GM21526 (cell line): Measurements from ENCODE around the gene INSR.
"Not testable (repeated sequence)": the region's sequence is repeated elsewhere in the genome, so short reads cannot be mapped to it uniquely, and the experiment has no call there.

Experiments used
- ATAC-seq: cut with Tn5 transposase; IDR thresholded peaks from one replicate; pipeline ENCODE4 v1.9.1; 2021; ENCODE audit warnings: moderate library complexity; ENCODE audit not compliant: unreplicated experiment, low FRiP score

INSR gene

DNA sequence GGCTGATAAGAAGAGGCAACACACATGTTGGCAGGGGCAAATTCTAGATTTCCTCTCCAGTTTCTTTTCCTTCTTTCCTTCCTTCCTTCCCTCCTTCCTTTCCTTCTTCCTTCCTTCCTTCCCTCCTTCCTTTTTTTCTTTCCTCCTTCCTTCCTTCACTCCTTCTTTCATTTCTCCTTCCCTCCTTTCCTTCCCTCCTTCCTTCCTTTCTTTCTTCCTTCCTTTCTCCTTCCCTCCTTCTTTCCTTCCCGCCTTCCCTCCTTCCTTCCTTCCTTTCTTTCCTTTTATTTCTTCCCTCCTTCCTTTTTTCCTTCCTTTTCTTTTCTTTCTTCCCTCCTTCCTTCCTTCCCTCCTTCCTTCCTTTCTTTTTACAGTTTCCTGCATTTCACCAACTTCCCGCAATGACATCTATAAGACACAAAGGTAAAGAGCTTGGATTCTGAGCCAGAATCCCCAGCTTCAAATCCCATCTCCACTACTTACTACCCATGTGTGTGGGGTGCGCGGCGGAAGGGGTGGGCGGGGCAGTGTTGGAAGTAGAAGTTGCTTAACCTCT is 35.3 kb downstream of the INSR start:
- no peak for ATAC-seq

DNA sequence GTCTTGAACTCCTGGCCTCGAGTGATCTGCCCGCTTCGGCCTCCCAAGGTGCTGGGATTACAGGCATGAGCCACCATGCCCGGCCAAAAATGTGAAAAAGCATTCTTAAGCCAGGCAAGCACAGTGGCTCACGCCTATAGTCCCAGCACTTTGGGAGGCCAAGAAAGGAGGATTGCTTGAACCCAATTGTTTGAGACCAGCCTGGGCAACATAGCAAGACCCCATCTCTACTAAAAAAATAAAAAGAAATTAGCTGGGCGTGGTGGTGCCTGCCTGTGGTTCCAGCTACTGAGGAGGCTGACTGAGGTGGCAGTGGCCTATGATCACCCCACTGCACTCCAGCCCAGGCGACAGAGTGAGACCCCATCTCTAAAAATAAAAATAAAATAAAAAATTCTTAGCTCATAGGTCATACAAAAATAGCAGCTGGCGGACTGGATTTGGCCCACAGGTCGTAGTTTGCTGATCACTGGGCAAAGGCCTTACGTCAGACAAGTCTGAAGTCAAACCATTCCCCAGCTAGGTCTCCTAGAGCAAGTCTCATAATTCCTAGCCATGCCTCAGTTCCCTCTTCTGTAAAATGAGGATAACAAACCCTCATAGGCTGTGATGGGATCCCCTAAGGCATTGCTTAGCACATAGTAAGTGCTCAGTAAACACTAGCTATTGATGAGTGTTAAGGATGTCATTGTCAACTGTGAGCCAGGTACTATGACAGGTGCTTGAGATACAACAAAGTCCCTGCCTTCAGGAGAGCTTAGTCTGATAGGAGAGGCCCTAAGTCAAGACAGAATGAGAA is 36.0 kb downstream of the INSR start:
- ATAC-seq, result no peak

DNA sequence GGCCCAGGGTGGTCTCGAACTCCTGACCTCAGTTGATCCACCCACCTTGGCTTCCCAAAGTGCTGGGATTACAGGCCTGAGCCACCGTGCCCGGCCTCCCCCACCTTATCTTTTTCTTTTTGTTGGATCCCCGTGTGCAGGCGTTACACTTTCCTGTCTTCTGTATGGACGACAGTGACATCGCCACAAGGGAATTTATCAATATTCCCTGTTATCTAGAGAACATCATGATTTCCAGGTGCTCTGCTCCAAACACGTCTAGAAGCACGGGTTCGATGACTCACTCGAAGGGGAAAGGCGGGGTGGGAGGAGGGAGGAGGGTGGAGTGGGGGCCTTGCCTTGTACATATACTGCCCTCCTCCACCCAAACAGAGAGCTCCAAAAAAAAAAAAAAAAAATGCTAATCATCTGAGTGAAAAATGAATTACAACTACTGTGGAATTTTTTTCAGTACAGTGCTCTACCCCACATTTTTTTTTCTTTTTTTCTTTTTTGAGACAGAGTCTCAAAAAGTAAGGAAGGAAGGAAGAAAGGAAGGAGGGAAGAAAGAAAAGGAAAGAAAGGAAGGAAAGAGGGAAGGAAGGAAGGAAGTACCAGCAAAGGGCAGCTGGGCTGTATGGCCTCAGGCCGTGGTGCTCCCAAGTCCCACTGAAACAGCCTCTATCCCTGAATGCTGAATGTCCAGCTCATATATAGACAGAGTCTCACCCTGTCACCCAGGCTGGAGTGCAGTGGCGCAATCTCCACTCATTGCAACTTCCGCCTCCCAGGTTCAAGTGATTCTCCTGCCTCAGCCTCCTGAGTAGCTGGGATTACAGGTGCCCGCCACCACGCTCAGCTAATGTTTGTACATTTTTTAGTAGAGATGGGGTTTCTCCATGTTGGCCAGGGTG is 36.8 kb downstream of the INSR start:
- ATAC-seq, result no peak

DNA sequence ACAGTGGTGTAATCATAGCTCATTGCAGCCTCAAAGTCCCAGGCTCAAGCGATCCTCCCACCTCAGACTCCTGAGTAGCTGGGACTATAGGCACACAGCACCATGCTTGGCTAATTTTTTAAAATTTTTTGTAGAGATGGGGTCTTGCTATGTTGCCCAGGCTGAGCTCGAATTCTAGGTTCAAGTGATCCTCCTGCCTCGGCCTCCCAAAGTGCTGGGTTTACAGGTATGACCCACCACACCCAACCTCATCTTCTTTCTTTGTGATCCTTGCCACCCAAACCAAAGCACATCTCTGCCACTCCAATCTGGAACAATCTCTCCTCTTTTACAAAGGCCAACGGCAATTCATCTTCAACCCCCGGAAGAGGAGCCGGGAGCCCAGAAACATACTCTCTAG is 38.6 kb downstream of the INSR start:
- no peak for ATAC-seq

DNA sequence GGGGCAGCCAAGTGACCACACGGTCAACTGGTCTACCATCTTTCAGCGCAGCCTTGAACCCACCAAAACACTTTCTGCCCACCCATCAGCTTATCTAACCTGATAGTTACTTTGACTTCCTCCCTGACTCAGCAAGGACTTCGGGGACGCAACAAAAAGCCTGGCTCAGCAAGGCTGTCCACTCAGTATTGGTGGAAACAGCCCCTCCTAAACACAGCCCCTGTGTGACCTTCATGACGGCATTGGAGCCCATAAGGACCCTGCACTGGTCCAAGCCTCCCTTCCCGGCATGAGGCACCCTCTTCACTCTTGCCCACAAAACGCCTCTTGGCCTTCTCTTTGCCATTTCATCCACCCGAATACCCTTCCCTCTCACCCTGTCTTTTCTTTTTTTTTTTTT is 39.1 kb downstream of the INSR start:
- no peak for ATAC-seq

DNA sequence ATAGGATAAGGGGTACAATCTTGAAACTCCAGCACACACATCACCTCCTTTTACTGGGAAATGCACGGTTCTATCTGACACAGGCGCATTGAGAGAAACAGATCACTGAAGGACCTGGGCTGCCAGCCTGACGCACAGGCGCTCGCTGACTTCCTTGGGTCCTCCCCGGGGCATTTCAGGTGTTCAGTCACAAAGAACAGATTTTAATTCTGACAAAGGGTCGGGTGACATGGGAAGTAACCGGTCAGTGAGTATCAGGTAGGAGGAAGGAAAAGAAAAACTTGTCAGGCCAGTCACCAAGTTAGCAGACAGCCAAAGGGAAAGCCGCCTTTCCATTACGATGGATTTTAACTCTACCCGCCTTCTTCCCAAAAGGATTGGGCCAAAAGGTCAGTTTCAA is 39.6 kb downstream of the INSR start:
- no peak for ATAC-seq

DNA sequence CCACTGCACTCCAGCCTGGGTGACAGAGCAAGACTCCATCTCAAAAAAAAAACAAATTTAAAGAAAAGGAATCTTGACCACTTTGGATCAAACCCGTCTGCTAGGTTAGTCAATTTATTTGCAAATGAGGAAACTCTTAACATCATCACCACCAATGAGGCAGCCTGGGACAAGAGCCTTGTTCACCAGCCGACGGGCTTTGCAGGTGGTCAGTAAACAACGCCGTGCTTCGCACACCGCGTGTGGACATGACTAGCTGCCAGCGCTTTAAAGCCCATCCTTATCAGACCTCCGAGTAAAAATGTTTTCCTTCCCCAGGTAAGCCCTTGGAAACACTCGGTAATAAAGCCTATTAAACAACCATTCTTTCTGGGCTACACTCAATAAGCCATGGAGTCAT is 41.9 kb downstream of the INSR start:
- no peak for ATAC-seq

DNA sequence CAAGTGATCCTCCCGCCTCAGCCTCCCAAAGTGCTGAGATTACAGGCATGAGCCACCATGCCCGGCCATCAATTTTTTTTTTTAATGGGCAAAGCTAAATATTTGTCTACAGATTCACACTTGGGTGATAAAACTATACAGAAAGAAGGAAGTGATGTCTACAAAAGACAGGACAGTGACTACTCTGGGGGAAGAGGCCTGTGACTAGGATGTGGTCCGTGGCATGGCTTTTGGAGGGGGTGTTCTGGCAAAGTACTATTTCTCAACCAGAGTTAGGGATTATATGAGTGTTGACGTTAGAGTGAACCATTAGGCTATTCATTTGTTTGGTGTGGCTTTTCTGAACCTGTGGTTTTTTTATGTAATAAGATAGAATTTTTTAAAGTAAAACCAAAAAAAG is 42.7 kb downstream of the INSR start:
- no peak for ATAC-seq

DNA sequence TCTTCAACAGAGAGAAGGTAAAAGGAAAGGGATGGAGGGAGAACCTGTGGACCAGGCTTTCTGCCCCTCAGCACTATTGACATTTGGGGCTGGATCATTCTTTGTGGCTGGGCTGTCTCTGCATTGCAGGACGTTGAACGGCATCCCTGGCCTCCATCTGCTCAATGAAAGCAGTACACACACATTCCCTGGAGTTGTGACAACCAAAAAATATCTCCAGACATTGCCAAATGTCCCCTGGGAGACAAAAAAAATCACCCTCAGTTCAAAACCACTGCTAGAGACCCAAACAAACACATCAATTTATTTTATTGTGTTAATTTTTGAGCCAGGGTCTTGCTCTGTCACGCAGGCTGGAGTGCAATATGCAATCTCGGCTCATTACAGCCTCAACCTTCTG is 43.3 kb downstream of the INSR start:
- ATAC-seq, result no peak

DNA sequence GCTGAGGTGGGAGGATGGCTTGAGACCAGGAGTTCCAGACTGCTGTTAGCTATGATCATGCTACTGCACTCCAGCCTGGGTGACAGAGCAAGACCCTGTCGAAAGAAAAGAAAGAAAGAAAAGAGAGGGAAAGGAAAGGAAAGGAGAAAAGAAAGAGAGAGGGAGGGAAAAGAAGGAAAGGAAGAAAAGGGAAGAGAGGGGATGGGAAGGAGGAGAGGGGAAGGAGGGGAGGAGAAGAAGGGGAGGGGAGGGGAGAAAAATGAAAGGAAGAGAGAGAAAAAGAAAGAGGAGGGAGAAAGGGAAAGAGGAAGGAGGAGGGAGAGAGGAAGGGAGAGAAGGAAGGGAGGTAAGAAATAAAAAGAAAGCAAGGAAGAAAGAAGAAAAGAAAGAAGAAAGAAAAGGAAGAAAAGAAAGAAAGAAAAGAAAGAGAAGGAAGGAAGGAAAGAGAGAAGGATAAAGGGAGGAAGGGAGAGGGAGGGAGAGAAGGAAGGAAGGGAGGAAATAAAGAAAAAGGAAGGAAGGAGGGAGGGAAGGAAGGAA is 44.1 kb downstream of the INSR start:
- no peak for ATAC-seq

DNA sequence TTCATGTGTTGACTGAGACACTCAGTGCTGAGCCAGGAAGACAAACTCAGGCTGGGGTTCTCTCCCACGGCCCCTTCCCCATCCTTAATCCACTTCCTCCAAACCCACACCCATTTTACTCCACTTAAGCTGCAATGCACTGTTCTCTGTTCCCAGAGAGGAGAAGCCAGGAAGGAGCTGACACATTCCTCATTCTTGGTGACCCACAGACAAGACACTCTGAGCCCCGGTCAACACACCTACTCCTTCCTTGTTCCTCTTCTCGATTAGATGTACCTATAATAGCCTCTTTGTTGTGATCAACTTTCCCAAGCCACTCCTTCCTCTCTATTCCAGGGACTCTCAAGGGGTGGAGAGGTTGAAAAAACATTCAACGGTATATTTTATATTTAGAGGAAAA is 47.1 kb downstream of the INSR start:
- no peak for ATAC-seq

DNA sequence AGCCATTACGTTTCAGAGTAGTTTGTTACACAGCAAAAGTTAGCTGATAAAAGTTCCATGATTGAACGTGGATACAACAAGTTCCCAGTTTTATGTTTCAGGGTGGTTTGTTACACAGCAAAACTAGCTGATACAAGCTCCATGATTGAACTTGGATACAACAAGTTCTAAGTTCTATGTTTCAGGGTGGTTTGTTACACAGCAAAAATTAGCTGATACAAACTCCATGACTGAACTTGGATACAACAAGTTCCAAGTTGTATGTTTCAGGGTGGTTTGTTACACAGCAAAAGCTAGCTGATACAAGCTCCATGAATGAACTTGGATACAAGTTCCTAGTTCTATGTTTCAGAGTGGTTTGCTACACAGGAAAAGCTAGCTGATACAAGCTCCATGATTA is 47.6 kb downstream of the INSR start:
- ATAC-seq, result no peak

DNA sequence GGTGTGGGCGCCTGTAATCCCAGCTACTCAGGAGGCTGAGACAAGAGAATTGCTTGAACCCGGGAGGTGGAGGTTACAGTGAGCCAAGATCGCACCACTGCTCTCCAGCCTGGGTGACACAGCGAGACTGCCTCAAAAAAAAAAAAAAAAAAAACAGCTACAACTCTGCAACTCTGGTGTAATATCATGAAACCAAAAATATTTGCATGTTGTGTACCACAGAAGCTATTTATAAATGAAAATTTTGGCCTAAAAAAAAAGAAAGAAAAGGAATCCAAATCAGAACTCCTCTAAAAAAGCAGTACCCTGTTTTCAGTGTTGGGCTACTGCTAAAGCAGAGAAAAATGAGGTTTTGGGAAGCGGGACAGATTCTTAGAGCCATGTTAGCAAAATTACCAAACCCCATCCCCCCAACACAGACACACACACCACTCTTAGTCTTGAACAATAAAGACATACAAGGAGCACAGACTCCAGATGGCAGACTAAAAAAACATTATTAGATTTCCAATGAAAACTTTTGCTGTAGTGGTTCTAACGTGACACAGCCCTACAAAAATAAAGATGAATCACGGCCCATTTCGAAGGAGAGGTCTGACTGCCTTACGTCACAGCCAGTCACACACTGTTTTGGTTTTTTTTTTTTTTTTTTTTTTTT is 51.5 kb downstream of the INSR start:
- ATAC-seq, result no peak

DNA sequence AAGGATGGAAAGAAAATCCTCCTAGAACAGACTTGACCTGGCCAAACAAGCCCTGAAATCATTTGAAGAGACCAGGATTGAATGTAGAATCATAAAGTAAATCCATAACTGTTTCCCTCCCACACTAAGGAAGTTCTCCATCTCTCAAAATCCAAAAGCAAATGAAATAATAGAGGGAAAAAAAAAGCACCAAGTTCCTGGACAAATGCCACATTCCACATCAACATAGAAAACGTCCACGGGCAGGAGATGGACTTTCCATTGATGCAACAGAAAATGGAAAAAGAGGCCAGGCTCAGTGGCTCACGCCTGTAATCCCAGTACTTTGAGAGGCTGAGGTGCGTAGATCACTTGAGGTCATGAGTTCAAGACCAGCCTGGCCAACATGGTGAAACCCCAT is 56.2 kb downstream of the INSR start:
- no peak for ATAC-seq

DNA sequence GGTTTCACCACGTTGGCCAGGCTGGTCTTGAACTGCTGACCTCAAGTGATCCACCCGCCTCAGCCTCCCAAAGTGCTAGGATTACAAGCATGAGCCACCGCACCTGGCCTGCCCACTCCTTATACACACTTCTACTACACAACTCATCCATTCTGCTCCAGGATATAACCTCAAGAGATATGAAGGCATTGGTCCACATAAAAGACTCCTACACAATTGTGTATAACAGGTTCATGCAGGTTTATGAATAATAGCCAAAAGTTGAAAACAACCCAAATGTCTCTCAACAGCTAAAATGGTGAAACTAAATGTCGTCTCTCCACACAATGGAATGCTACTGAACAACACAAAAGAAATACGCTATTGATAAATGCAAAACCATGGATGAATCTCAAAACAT is 58.1 kb downstream of the INSR start:
- ATAC-seq, result no peak

DNA sequence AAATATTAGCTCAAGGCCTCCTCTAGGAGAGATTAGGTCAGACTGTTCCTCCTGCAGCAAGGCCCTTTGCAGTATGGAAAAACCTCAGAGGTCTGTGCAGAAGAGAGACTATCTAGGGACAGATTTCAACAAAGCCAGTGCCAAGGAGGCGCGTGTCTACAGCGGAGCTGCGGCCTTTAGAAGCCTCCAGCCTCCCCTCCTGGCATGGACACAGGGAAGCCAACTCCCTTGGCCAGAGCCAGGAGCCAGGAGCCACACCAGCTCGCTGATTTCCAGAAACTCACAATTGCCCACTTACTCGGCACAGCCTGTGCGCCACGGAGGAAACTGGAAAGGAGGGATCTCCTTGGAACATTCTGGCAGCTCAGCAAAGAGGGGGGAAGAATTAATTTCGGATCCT is 63.4 kb downstream of the INSR start:
- no peak for ATAC-seq

DNA sequence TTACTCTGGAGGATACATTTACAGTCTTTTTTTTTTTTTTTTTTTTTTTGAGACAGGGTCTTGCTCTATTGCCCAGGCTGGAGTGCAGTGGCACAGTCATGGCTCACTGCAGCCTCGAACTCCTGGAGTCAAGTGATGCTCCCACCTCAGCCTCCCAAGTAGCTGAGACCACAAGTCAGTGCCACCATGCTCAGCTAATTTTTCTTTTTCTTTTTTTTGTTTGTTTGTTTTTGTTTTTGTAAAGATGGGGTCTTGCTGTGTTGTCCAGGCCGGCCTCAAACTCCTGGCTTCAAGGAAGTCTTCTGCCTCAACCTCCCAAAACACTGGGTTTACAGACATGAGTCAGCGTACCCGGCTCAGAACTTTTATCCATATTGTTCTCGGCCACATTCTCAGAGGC is 64.5 kb downstream of the INSR start:
- ATAC-seq, result no peak

DNA sequence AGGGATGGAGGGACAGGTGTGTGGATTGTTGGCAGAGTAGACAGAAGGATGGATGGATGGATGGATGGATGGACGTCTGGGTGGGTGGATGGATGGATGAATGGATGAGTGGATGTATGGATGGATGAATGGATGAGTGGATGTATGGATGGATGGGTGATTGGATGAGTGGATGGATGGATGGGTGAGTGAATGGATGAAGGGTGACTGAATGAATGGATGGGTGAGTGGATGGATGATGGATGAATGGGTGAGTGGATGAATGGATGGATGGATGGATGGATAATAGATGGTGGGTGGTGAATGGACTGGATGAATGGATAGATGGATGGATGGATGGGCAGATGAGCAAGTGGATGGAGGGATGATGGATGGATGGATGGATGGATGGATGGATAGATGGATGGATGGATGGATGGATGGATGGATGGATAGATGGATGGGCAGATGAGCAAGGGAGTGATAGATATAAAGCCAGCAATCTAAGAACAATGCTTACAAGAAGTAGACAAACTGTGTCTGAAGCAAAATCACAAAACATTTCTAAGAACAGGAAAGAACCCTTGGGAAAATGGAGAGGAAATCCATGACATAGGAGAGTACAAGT is 65.2 kb downstream of the INSR start:
- ATAC-seq, result no peak

DNA sequence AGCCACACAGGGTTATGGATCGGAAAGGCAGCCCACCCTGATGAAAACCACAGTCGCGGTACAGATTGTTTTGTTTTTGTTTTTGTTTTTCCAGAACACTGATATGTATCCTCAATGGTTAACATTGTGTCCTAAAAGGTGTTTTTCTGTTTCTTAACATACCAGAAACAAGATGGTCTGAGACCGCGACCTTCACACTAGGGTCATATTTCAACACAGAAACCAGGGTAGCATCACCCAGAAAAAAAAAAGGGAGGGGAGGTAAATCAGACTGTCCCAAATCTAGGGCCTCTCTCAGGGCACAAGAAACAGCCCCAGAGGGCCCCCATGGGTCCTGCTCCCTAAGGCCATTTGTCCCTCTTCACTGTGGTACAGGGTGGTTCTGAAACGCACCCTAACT is 66.5 kb downstream of the INSR start:
- ATAC-seq, result no peak

DNA sequence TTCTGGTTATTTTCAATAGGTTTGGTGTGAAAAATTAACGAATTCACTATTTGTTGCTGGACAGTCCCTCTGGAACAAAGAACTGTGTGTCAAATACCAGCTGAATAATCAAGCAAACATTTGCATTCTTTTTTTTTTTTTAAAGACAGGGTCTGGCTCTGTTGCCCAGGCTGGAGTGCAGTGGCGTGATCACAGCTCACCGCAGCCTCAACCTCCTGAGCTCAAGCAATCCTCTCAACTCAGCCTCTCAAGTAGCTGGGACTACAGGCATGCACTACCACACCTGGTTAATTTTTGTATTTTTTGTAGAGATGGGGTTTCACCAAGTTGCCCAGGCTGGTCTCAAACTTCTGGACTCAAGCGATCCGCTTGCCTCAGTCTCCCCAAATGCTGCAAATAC is 67.1 kb downstream of the INSR start:
- ATAC-seq, result not testable (repeated sequence)
